SK-N-SH (cell line): ENCODE measurements around the gene FANCM.

Experiments used
- NFIC ChIP-seq: IDR thresholded peaks from 2 replicates; pipeline ENCODE4 v1.4.0; 2012; ENCODE audit warnings: borderline replicate concordance
- RAD21 ChIP-seq: IDR thresholded peaks from 2 replicates; pipeline ENCODE4 v1.6.1; 2012; ENCODE audit warnings: mild to moderate bottlenecking, low read length

DNA sequence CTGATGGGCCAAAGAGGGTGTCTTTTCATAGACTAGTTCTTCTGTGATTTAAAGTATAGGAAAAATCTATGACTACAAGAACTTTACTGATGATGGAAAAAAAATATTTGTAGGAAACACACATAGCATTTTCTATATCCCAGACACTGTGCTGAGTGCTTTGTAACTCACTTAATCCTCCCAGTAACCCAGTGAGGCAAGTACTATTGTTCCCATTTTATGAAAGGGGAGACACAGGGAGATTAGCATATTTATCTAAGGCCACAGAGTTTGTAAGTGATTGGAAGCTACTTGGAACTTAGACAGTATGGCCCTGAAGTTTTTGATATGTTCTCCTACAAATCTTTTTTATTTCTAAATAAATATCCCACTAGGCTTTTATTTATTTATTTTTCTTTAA is 31.9 kb upstream of the FANCM start:
- TF ChIP-seq RAD21 = no peak
- TF ChIP-seq NFIC = no peak
